Endothelial cell of umbilical vein (primary cell): ENCODE results near the gene TMEM62. TPM values are rescaled to one million over a fixed set of nuclear protein-coding genes. Genes with fewer than 3 reads are reported as not detected.

Source experiments
- BruUV-seq: library from RNA; stranded (reverse); fragments of 400-500 nt; replicated peaks from 2 replicates; lab custom pipeline; 2021; lab: Mats Ljungman, UMichigan
- CTCF ChIA-PET: fragments of 300-600, 350-600 bp; sonication (Branson Sonifier 250); formaldehyde crosslinking; loops from one replicate; lab custom pipeline; 2021; ENCODE audit warnings: antibody characterized with exemption, inconsistent platforms; lab: Charles Lee
- POLR2A ChIA-PET: fragments of 300-600, 350-600 bp; sonication (Branson Sonifier 250); formaldehyde crosslinking; loops from one replicate; lab custom pipeline; 2021; ENCODE audit warnings: antibody characterized with exemption, inconsistent platforms; lab: Charles Lee
- DNase-seq: peaks from one replicate; pipeline ENCODE4 v3.0.0-alpha.2; 2011; ENCODE audit warnings: low read depth, low spot score
- FAIRE-seq: peaks from 2 replicates; lab custom pipeline; 2011; peaks lifted over from hg19 to GRCh38; lab: Jason Lieb, UNC
- H2AFZ ChIP-seq: 2 replicates; pipeline ENCODE4 v1.6.0; 2012; ENCODE audit warnings: low read depth, low read length, control low read depth, inconsistent platforms
- H3K27ac ChIP-seq: 2 replicates; pipeline ENCODE4 v1.5.1; 2011; ENCODE audit warnings: low read depth, mild to moderate bottlenecking, control low read depth, low read length, moderate library complexity; ENCODE audit not compliant: insufficient read depth
- H3K27me3 ChIP-seq, 2 experiments: 2 replicates each; pipeline versions ENCODE4 v1.6.0 to v1.6.1; 2011; ENCODE audit warnings: low read length in 2 of 2, mixed read lengths in 1 of 2; ENCODE audit not compliant: control insufficient read depth in 2 of 2, insufficient read depth in 2 of 2
- H3K36me3 ChIP-seq, 2 experiments: 2 replicates in 1 of 2; 3 replicates in 1 of 2; pipeline ENCODE4 v1.5.1; 2011; ENCODE audit warnings: low read length in 2 of 2, mild to moderate bottlenecking in 1 of 2, moderate library complexity in 1 of 2; ENCODE audit not compliant: control insufficient read depth in 2 of 2, insufficient read depth in 2 of 2; ENCODE audit errors: extremely low read depth in 1 of 2
- H3K4me1 ChIP-seq: 3 replicates; pipeline ENCODE4 v1.5.1; 2011; ENCODE audit warnings: mild to moderate bottlenecking, low read length; ENCODE audit not compliant: control insufficient read depth, insufficient read depth; ENCODE audit errors: extremely low read depth
- H3K4me2 ChIP-seq: 2 replicates; pipeline ENCODE4 v1.6.1; 2011; ENCODE audit warnings: low read length, control low read depth, mixed read lengths; ENCODE audit not compliant: insufficient read depth
- H3K4me3 ChIP-seq, 3 experiments: fragments of 200-600 bp in 1 of 3; sonication (generic), shearing (Covaris generic) in 1 of 3; replicated peaks in 1 of 3; 2 replicates each; pipeline ENCODE4 v1.5.1; 2011 to 2016; ENCODE audit warnings: control low read depth in 3 of 3, low read length in 3 of 3, mild to moderate bottlenecking in 2 of 3, inconsistent platforms in 1 of 3, low read depth in 1 of 3, moderate library complexity in 1 of 3; ENCODE audit not compliant: insufficient read depth in 1 of 3
- H3K79me2 ChIP-seq: 2 replicates; pipeline ENCODE4 v1.6.0; 2012; ENCODE audit warnings: low read length, inconsistent platforms; ENCODE audit not compliant: control insufficient read depth, insufficient read depth
- H3K9ac ChIP-seq: replicated peaks from 2 replicates; pipeline ENCODE3; 2011; ENCODE audit warnings: low read length, control low read depth; ENCODE audit not compliant: insufficient read depth; ENCODE audit errors: extremely low read depth
- H3K9me1 ChIP-seq: replicated peaks from 3 replicates; pipeline ENCODE4 v1.6.0; 2011; ENCODE audit warnings: mild to moderate bottlenecking, low read length; ENCODE audit not compliant: control insufficient read depth, insufficient read depth; ENCODE audit errors: extremely low read depth
- H3K9me3 ChIP-seq: replicated peaks from 2 replicates; pipeline ENCODE4 v1.5.1; 2012; ENCODE audit warnings: low read length, inconsistent platforms; ENCODE audit not compliant: control insufficient read depth, insufficient read depth
- H4K20me1 ChIP-seq: replicated peaks from 2 replicates; pipeline ENCODE3; 2011; ENCODE audit warnings: mild to moderate bottlenecking, low read length; ENCODE audit not compliant: control insufficient read depth, insufficient read depth; ENCODE audit errors: extremely low read depth
- CTCF ChIP-seq, 2 donors: IDR thresholded peaks; 1 replicate in 1 of 2; 2 replicates in 1 of 2; pipeline ENCODE4 v1.5.1; 2011; ENCODE audit warnings: low read length in 2 of 2, mild to moderate bottlenecking in 2 of 2, moderate library complexity in 2 of 2, control low read depth in 1 of 2, inconsistent platforms in 1 of 2, low read depth in 1 of 2; ENCODE audit not compliant: insufficient read depth in 1 of 2; ENCODE audit errors: extremely low read depth in 1 of 2
- POLR2A ChIP-seq: IDR thresholded peaks from 2 replicates; pipeline ENCODE4 v1.6.1; 2012; ENCODE audit warnings: low read depth, mild to moderate bottlenecking, control low read depth, low read length
- dilution Hi-C: fragments of 300-500 bp; cut with MboI; formaldehyde crosslinking; loops from one replicate; pipeline ENCODE4 v1.15.0; 2019; ENCODE audit warnings: low sequenced_read_pairs; ENCODE audit not compliant: extremely low pct_ligation_motif_present
- intact Hi-C: fragments of 100-400 bp; cut with micrococcal nuclease; formaldehyde crosslinking; loops from one replicate; pipeline ENCODE4 v1.10.0; 2022
- polyA plus RNA-seq, 4 experiments: library from polyadenylated mRNA; depleted of rRNA in 3 of 4; stranded (reverse) in 3 of 4; unstranded in 1 of 4; fragments of >200 nt; gene quantifications; 2 replicates each; pipeline versions ENCODE4 v1.2.1 to v1.2.3, GENCODE V29; 2011 to 2012; ENCODE audit warnings: missing spikeins in 1 of 4
- total RNA-seq: library from RNA; stranded (reverse); gene quantifications from 2 replicates; pipeline ENCODE4 v1.2.3, GENCODE V29; 2021

The TMEM62 gene
- total and polyA plus RNA-seq, 2 donors (not counting 3 experiments of a cell fraction or from before 2014, with no cell fraction given): 10.4 to 22.2 TPM

GRCh38 chr15:43218908-43219706 lies 85.7 kb downstream of the TMEM62 start:
- FAIRE-seq (no peak), DNase-seq (peak; percentile 6)
- no TSS peak for BruUV-seq
- CTCF ChIA-PET: interaction anchor here (0.6 to 2.4 kb wide), 8 partner anchors 10 to 66 kb away, joined by 3 to 19 read pairs (median 4); no protein-coding TSS in a partner anchor
- Histone ChIP-seq H4K20me1 (no peaks in the 10 kb centered on the region), H3K4me1 (no peaks in the 10 kb centered on the region), H3K36me3 (no peaks in the 10 kb centered on the region), H2AFZ (no peak overlapping the region), H3K27ac (no peak overlapping the region), H3K27me3 (peaks cover 5 to 26% of the 10 kb centered on the region in 2 experiments), H3K79me2 (no peaks in the 10 kb centered on the region), H3K9me1 (no peaks in the 10 kb centered on the region), H3K9ac (no peak overlapping the region), H3K4me3 (no peak overlapping the region), H3K9me3 (no peaks in the 10 kb centered on the region), H3K4me2 (no peak overlapping the region)
- intact Hi-C loops: no loop called here
- POLR2A ChIA-PET: no interaction called here
- dilution Hi-C loops: no loop called here
- TF ChIP-seq CTCF (IDR thresholded peaks at IDR 0.05; ENCODE audit: extremely low read depth in 1 of 2, insufficient read depth in 1 of 2, low read depth in 1 of 2, low read length in 2 of 2) (peak; percentile 19 to 27), POLR2A (no peak)
